PC-3 (cell line): ENCODE results near the gene CFAP65. TPM values are rescaled to one million over a fixed set of nuclear protein-coding genes. Genes with fewer than 3 reads are reported as not detected.

Experiments
- ATAC-seq: fragments of 200-7000 bp; cut with Tn5 transposase; 2 replicates; pipeline ENCODE4 v1.9.1; 2020; ENCODE audit warnings: mild to moderate bottlenecking, moderate library complexity
- BruUV-seq: library from RNA; stranded (reverse); fragments of 400-500 nt; replicated peaks from 2 replicates; lab custom pipeline; 2021; lab: Mats Ljungman, UMichigan
- CTCF ChIA-PET: fragments of 300-600 bp; sonication (Branson Sonifier 250); formaldehyde crosslinking; loops from one replicate; lab custom pipeline; 2022; ENCODE audit warnings: antibody characterized with exemption; lab: Charles Lee
- POLR2A ChIA-PET: fragments of 300-600 bp; sonication (Branson Sonifier 250); formaldehyde crosslinking; loops from one replicate; lab custom pipeline; 2022; ENCODE audit warnings: antibody characterized with exemption; ENCODE audit not compliant: unreplicated experiment; lab: Charles Lee
- DNase-seq: peaks from one replicate; pipeline ENCODE4 v3.0.0-alpha.2; 2015
- H2AFZ ChIP-seq: fragments of 300-600 bp; sonication (generic); 2 replicates; pipeline ENCODE4 v1.6.0; 2016; ENCODE audit warnings: antibody characterized with exemption, low read length
- H3F3A ChIP-seq: fragments of 300-600 bp; sonication (generic); one replicate; pipeline ENCODE4 v1.6.0; 2017; ENCODE audit warnings: antibody characterized with exemption, low read length, control low read depth, mild to moderate bottlenecking; ENCODE audit not compliant: unreplicated experiment
- H3K27ac ChIP-seq: fragments of 300-600 bp; sonication (generic); 2 replicates; pipeline ENCODE4 v1.5.1; 2016; ENCODE audit warnings: mild to moderate bottlenecking, low read length
- H3K27me3 ChIP-seq: fragments of 300-600 bp; sonication (generic); 2 replicates; pipeline ENCODE4 v1.6.1; 2016; ENCODE audit warnings: low read length, mixed read lengths
- H3K36me3 ChIP-seq: fragments of 300-600 bp; sonication (generic); 2 replicates; pipeline ENCODE4 v1.6.1; 2016; ENCODE audit warnings: low read depth, mixed run types, low read length, mixed read lengths
- H3K4me1 ChIP-seq: fragments of 300-600 bp; sonication (generic); 2 replicates; pipeline ENCODE4 v1.5.1; 2016; ENCODE audit warnings: low read length; ENCODE audit not compliant: insufficient read depth
- H3K4me2 ChIP-seq: fragments of 300-600 bp; sonication (generic); 2 replicates; pipeline ENCODE4 v1.6.0; 2016; ENCODE audit warnings: low read length
- H3K4me3 ChIP-seq: fragments of 300-600 bp; sonication (generic); 2 replicates; pipeline ENCODE4 v1.5.1; 2016; ENCODE audit warnings: mild to moderate bottlenecking, low read length, mixed read lengths
- H3K79me2 ChIP-seq: fragments of 300-600 bp; sonication (generic); 2 replicates; pipeline ENCODE4 v1.6.1; 2017; ENCODE audit warnings: low read length, mixed read lengths
- H3K9ac ChIP-seq: fragments of 300-600 bp; sonication (generic); 2 replicates; pipeline ENCODE4 v1.6.0; 2016; ENCODE audit warnings: mild to moderate bottlenecking, low read length
- H3K9me2 ChIP-seq: fragments of 300-600 bp; sonication (generic); replicated peaks from 2 replicates; pipeline ENCODE4 v1.6.1; 2016; ENCODE audit warnings: mixed run types, low read length, mixed read lengths
- H3K9me3 ChIP-seq: fragments of 300-600 bp; sonication (generic); 2 replicates; pipeline ENCODE4 v1.6.1; 2016; ENCODE audit warnings: low read length, mixed read lengths
- H4K20me1 ChIP-seq: fragments of 300-600 bp; sonication (generic); 2 replicates; pipeline ENCODE4 v1.6.1; 2016; ENCODE audit warnings: low read length, mixed read lengths
- CTCF ChIP-seq: fragments of 300-600 bp; sonication (generic); conservative IDR thresholded peaks from 2 replicates; pipeline ENCODE4 v1.5.1; 2017; ENCODE audit warnings: antibody characterized with exemption, low read depth, mild to moderate bottlenecking, low read length
- EZH2 ChIP-seq: fragments of 300-600 bp; sonication (generic); IDR thresholded peaks from one replicate; pipeline ENCODE4 v1.6.1; 2017; ENCODE audit warnings: antibody characterized with exemption, mild to moderate bottlenecking, low read length; ENCODE audit not compliant: unreplicated experiment
- EZH2phosphoT487 ChIP-seq: fragments of 300-600 bp; sonication (generic); IDR thresholded peaks from 2 replicates; pipeline ENCODE4 v1.6.1; 2018; ENCODE audit warnings: mild to moderate bottlenecking, antibody characterized with exemption, low read length, borderline replicate concordance
- intact Hi-C: fragments of 100-400 bp; cut with micrococcal nuclease; formaldehyde crosslinking; loops from 2 replicates; pipeline ENCODE4 v1.9.0; 2023
- total RNA-seq: library from RNA; depleted of rRNA; stranded (reverse); fragments of >200 nt; gene quantifications from 2 replicates; pipeline ENCODE4 v1.2.3, GENCODE V29; 2014

Gene CFAP65
- total RNA-seq, 1 experiment from 2014 or later, result 0.18 TPM

DNA sequence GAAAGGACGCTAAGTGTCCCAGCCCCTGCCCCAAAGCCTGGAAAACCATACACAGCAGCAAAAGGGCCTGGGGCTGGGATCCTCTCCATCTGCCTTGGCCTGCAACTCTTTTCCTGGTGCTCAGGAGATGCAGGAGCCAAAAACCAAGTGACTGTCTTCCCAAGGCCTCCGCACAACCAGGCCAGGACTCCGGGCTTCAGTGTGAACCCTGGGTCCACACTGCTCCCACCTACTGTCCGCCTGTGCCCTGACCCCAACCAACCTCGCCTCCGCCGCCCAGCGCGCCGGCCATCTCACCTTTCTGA is 57.4 kb downstream of the CFAP65 start:
- no peak overlapping the region for H2AFZ ChIP-seq
- TF ChIP-seq EZH2phosphoT487, result no peak
- TF ChIP-seq EZH2, result no peak
- TF ChIP-seq CTCF, result no peak
- H3K9me3 ChIP-seq, result no peaks in the 10 kb centered on the region
- DNase-seq (no peak), ATAC-seq (no peak)
- no peaks in the 10 kb centered on the region for H3K36me3 ChIP-seq
- no peaks in the 10 kb centered on the region for H3K9me2 ChIP-seq
- no peaks in the 10 kb centered on the region for H4K20me1 ChIP-seq
- H3K9ac ChIP-seq, result no peak overlapping the region
- BruUV-seq, result no TSS peak
- CTCF ChIA-PET, result no interaction called here
- H3K4me3 ChIP-seq, result no peak overlapping the region
- peak overlapping the region; percentile 67 for H3K4me2 ChIP-seq
- intact Hi-C loops, result loop anchor here (5.0 kb wide), 1 partner anchor 107 kb away; no protein-coding TSS in a partner anchor
- peaks cover 51% of the 10 kb centered on the region for H3K27me3 ChIP-seq
- H3K79me2 ChIP-seq, result no peaks in the 10 kb centered on the region
- H3K4me1 ChIP-seq, result no peaks in the 10 kb centered on the region
- H3F3A ChIP-seq, result no peaks in the 10 kb centered on the region
- POLR2A ChIA-PET, result interaction anchor here (0.8 kb wide), 1 partner anchor 58 kb away, joined by 4 read pairs; no protein-coding TSS in a partner anchor
- no peak overlapping the region for H3K27ac ChIP-seq

- H3K9me2 ChIP-seq, result no peaks in the 10 kb centered on the region
- no peak overlapping the region for H3K9ac ChIP-seq
- no TSS peak for BruUV-seq
- no peak overlapping the region for H2AFZ ChIP-seq
- ChIA-PET POLR2A (interaction anchor here (0.8 kb wide), 1 partner anchor 57 kb away, joined by 4 read pairs; no protein-coding TSS in a partner anchor), CTCF (no interaction called here)
- H3K79me2 ChIP-seq, result no peaks in the 10 kb centered on the region
- H3K36me3 ChIP-seq, result no peaks in the 10 kb centered on the region
- H3K4me1 ChIP-seq, result no peaks in the 10 kb centered on the region
- H3K27ac ChIP-seq, result no peak overlapping the region
- no peaks in the 10 kb centered on the region for H4K20me1 ChIP-seq
- TF ChIP-seq EZH2phosphoT487 (no peak), CTCF (no peak), EZH2 (no peak)
- no peak overlapping the region for H3K4me2 ChIP-seq
- H3F3A ChIP-seq, result no peaks in the 10 kb centered on the region
- intact Hi-C loops, result loop anchor here (5.0 kb wide), 1 partner anchor 106 kb away; no protein-coding TSS in a partner anchor
- no peaks in the 10 kb centered on the region for H3K9me3 ChIP-seq
- no peak overlapping the region for H3K4me3 ChIP-seq
- no peak for DNase-seq
- ATAC-seq, result no peak
- peaks cover 51% of the 10 kb centered on the region for H3K27me3 ChIP-seq
These were observed 57.9 kb downstream of the CFAP65 start for GRCh38 chr2:218983263-218983933.

GRCh38 chr2:218982586-218983262 is 58.6 kb downstream of the CFAP65 start:
- H3K79me2 ChIP-seq, result no peaks in the 10 kb centered on the region
- no peak overlapping the region for H3K9ac ChIP-seq
- POLR2A ChIA-PET, result no interaction called here
- H3K9me2 ChIP-seq, result no peaks in the 10 kb centered on the region
- intact Hi-C loops, result loop anchor here (5.0 kb wide), 1 partner anchor 105 kb away; no protein-coding TSS in a partner anchor
- no peaks in the 10 kb centered on the region for H3K36me3 ChIP-seq
- H3K27ac ChIP-seq, result no peak overlapping the region
- H3K4me1 ChIP-seq, result no peaks in the 10 kb centered on the region
- no TSS peak for BruUV-seq
- H3K27me3 ChIP-seq, result peaks cover 51% of the 10 kb centered on the region
- no peak overlapping the region for H2AFZ ChIP-seq
- no peak for DNase-seq
- H3F3A ChIP-seq, result no peaks in the 10 kb centered on the region
- CTCF ChIA-PET, result no interaction called here
- H4K20me1 ChIP-seq, result no peaks in the 10 kb centered on the region
- no peak for ATAC-seq
- no peaks in the 10 kb centered on the region for H3K9me3 ChIP-seq
- TF ChIP-seq CTCF (no peak), EZH2 (no peak), EZH2phosphoT487 (no peak)
- H3K4me3 ChIP-seq, result no peak overlapping the region
- no peak overlapping the region for H3K4me2 ChIP-seq
